ENCODE data around the gene LRRN3.

DNA sequence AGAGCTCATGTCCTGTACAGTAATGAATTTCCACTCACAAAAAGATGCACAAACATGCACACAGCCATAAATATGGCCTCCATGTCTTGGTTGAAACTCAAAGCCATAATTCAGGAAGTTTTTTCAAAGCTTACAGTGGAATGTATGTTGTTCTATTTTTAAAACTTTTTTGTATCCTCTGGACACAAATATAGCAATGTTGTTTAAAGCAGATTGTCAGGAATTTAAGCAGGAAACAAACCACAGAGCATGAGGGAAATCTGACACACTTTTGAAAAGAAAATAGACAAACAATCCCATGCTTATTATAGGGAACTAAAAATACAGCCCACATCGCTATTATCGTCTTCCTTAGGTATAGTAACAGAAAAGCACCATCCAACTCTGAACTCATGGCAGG lies 21.5 kb downstream of the LRRN3 start:
- TF ChIP-seq RAD21 (IDR thresholded peaks at IDR 0.05; ENCODE audit: low read length): no peak
- 0 out of 2 replicates have a peak, but pooled peaks have one; percentile 6 for TF ChIP-seq JUND (IDR thresholded peaks at IDR 0.05)

All from SK-N-SH (cell line).